A549 (cell line): Measurements from ENCODE around the gene PPP3CA. TPM values are rescaled to one million over a fixed set of nuclear protein-coding genes. Genes with fewer than 3 reads are reported as not detected.

Source experiments
- ATAC-seq, 2 experiments: fragments of 200-7000 bp in 1 of 2; fragments of >200 bp in 1 of 2; cut with Nextera tagmentation in 1 of 2; cut with Tn5 transposase in 1 of 2; 3 replicates each; pipeline versions ENCODE4 v1.8.0 to v1.9.1; 2018 to 2020; ENCODE audit warnings: mild to moderate bottlenecking in 1 of 2, moderate library complexity in 1 of 2
- CTCF ChIA-PET: fragments of 300-600 bp; sonication (Branson Sonifier 250); formaldehyde crosslinking; extraction: SDS; loops from one replicate; lab custom pipeline; 2021; ENCODE audit warnings: antibody characterized with exemption, inconsistent platforms; lab: Yijun Ruan, JAX
- POLR2A ChIA-PET: fragments of 350-600 bp; formaldehyde crosslinking; extraction: SDS; loops from one replicate; lab custom pipeline; 2021; ENCODE audit warnings: antibody characterized with exemption, inconsistent platforms; lab: Yijun Ruan, JAX
- DNase-seq, 2 experiments: peaks; one replicate each; pipeline versions ENCODE4 v3.0.0 to v3.0.0-alpha.2; 2011 to 2016; ENCODE audit warnings: low read depth in 1 of 2, low spot score in 1 of 2
- FAIRE-seq: peaks from 2 replicates; lab custom pipeline; 2011; peaks lifted over from hg19 to GRCh38; lab: Jason Lieb, UNC
- H3K27ac ChIP-seq, 2 experiments: fragments of >200 bp; sonication (Bioruptor Twin); formaldehyde crosslinking; 3 replicates each; pipeline ENCODE4 v1.5.1; 2016 to 2017
- H3K4me1 ChIP-seq: fragments of >200 bp; sonication (Bioruptor Twin); formaldehyde crosslinking; 3 replicates; pipeline ENCODE4 v1.6.1; 2016
- H3K4me2 ChIP-seq: fragments of >200 bp; sonication (Bioruptor Twin); formaldehyde crosslinking; 3 replicates; pipeline ENCODE4 v1.6.1; 2016
- H3K4me3 ChIP-seq: fragments of >200 bp; sonication (Bioruptor Twin); formaldehyde crosslinking; 3 replicates; pipeline ENCODE4 v1.5.1; 2016
- H3K9me3 ChIP-seq: fragments of >200 bp; sonication (Bioruptor Twin); formaldehyde crosslinking; 3 replicates; pipeline ENCODE4 v1.6.1; 2016
- BCL3 ChIP-seq: fragments of >200 bp; sonication (Bioruptor Twin); formaldehyde crosslinking; IDR thresholded peaks from 3 replicates; pipeline ENCODE4 v1.6.1; 2016
- CBX8 ChIP-seq: fragments of 200-600 bp; sonication (generic); IDR thresholded peaks from 2 replicates; pipeline ENCODE4 v1.6.1; 2016
- CEBPB ChIP-seq, 2 experiments: fragments of >200 bp in 1 of 2; sonication (Bioruptor Twin) in 1 of 2; formaldehyde crosslinking in 1 of 2; IDR thresholded peaks; 2 replicates each; pipeline ENCODE4 v1.6.1; 2012 to 2016
- CHD4 ChIP-seq: fragments of 200-600 bp; sonication (generic); IDR thresholded peaks from 2 replicates; pipeline ENCODE4 v1.6.1; 2016; ENCODE audit warnings: antibody characterized with exemption, mild to moderate bottlenecking, borderline replicate concordance
- CTCF ChIP-seq: fragments of >200 bp; sonication (Bioruptor Twin); formaldehyde crosslinking; IDR thresholded peaks from 3 replicates; pipeline ENCODE4 v1.5.1; 2016
- EHF ChIP-seq: fragments of 250-450 bp; sonication (Bioruptor Pico); IDR thresholded peaks from 2 replicates; pipeline ENCODE4 v1.5.0; 2020; ENCODE audit warnings: mild to moderate bottlenecking
- EP300 ChIP-seq, 2 experiments: fragments of >200 bp; sonication (Bioruptor Twin); formaldehyde crosslinking; IDR thresholded peaks; 2 replicates in 1 of 2; 3 replicates in 1 of 2; pipeline ENCODE4 v1.6.1; 2016 to 2017
- FOSB ChIP-seq: fragments of 250-450 bp; sonication (Bioruptor Pico); IDR thresholded peaks from 2 replicates; pipeline ENCODE4 v1.5.0; 2020; ENCODE audit warnings: mild to moderate bottlenecking, moderate library complexity
- FOSL2 ChIP-seq, 2 experiments: fragments of 450-650 bp in 1 of 2; fragments of >200 bp in 1 of 2; sonication (Bioruptor Twin) in 1 of 2; formaldehyde crosslinking; IDR thresholded peaks; 2 replicates each; pipeline versions ENCODE4 v1.5.0 to v1.6.1; 2016 to 2020; ENCODE audit warnings: mild to moderate bottlenecking in 1 of 2, moderate library complexity in 1 of 2
- GATA3 ChIP-seq: IDR thresholded peaks from 2 replicates; pipeline ENCODE4 v1.6.1; 2012; ENCODE audit warnings: borderline replicate concordance
- HES2 ChIP-seq: fragments of >200 bp; sonication (Bioruptor Twin); formaldehyde crosslinking; IDR thresholded peaks from 2 replicates; pipeline ENCODE4 v1.6.1; 2016
- HMGXB4 ChIP-seq: fragments of 250-450 bp; sonication (Bioruptor Pico); IDR thresholded peaks from 2 replicates; pipeline ENCODE4 v1.5.0; 2021; ENCODE audit warnings: mild to moderate bottlenecking, moderate library complexity, borderline replicate concordance
- JUN ChIP-seq, 2 experiments: fragments of >200 bp; sonication (Bioruptor Twin); formaldehyde crosslinking; IDR thresholded peaks; 2 replicates in 1 of 2; 3 replicates in 1 of 2; pipeline ENCODE4 v1.6.1; 2016 to 2017
- JUNB ChIP-seq: fragments of >200 bp; sonication (Bioruptor Twin); formaldehyde crosslinking; IDR thresholded peaks from 2 replicates; pipeline ENCODE4 v1.6.1; 2016
- KDM1A ChIP-seq: fragments of 200-600 bp; sonication (generic); IDR thresholded peaks from 2 replicates; pipeline ENCODE4 v1.6.1; 2016; ENCODE audit warnings: low read depth, mild to moderate bottlenecking
- MAX ChIP-seq: IDR thresholded peaks from 2 replicates; pipeline ENCODE4 v1.6.1; 2012
- MYC ChIP-seq: IDR thresholded peaks from 2 replicates; pipeline ENCODE4 v1.6.1; 2012; ENCODE audit warnings: mild to moderate bottlenecking, inconsistent platforms, low read length, improper control_type of control experiment, borderline replicate concordance
- NPAS2 ChIP-seq: fragments of 250-450 bp; sonication (Bioruptor Pico); IDR thresholded peaks from 2 replicates; pipeline ENCODE4 v1.8.0; 2022; ENCODE audit warnings: mild to moderate bottlenecking, moderate library complexity, borderline replicate concordance
- NR3C1 ChIP-seq: fragments of >200 bp; sonication (Bioruptor Twin); formaldehyde crosslinking; IDR thresholded peaks from 3 replicates; pipeline ENCODE4 v1.6.1; 2017
- POLR2AphosphoS2 ChIP-seq: conservative IDR thresholded peaks from 2 replicates; pipeline ENCODE4 v1.6.1; 2012; ENCODE audit warnings: low read length, improper control_type of control experiment, inconsistent platforms
- RARB ChIP-seq: fragments of 250-450 bp; sonication (Bioruptor Pico); IDR thresholded peaks from 2 replicates; pipeline ENCODE4 v1.8.0; 2021; ENCODE audit warnings: mild to moderate bottlenecking, moderate library complexity
- RCOR1 ChIP-seq: fragments of 150-350 bp; IDR thresholded peaks from 2 replicates; pipeline ENCODE4 v1.6.1; 2014; ENCODE audit warnings: antibody characterized with exemption, low read length, low read depth
- SMC3 ChIP-seq: fragments of >200 bp; sonication (Bioruptor Twin); formaldehyde crosslinking; IDR thresholded peaks from 3 replicates; pipeline ENCODE4 v1.6.1; 2018; ENCODE audit warnings: inconsistent platforms
- ZFP36 ChIP-seq: fragments of 450-650 bp; IDR thresholded peaks from 2 replicates; pipeline ENCODE4 v1.6.1; 2014; ENCODE audit warnings: borderline replicate concordance; ENCODE audit not compliant: partially characterized antibody
- WGBS: methylation state at CpG from one replicate; pipeline ENCODE4 v1.1.6; 2017; ENCODE audit errors: missing lambda C conversion rate; 5-methylcytosine and 5-hydroxymethylcytosine counted together
- polyA plus RNA-seq, 4 experiments: library from polyadenylated mRNA; depleted of rRNA in 3 of 4; stranded (reverse); fragments of >200 nt; fragmentation: RNase III in 1 of 4; extraction: RNeasy Plus Mini Kit Qiagen cat#74134 plus additional on column Dnase treatment in 1 of 4; gene quantifications; 2 replicates in 3 of 4; 3 replicates in 1 of 4; pipeline ENCODE4 v1.2.3, GENCODE V29; 2011 to 2017
- TF ChIP-seq, protein P1 (sequence below): IDR thresholded peaks from 2 replicates; pipeline ENCODE4 v1.6.1; 2012; ENCODE audit warnings: low read depth, borderline replicate concordance

The PPP3CA gene
- polyA plus RNA-seq, 2 of the 4 experiments (the other 2 are of a cell fraction): 21.4 to 42.4 TPM

GRCh38 chr4:101355767-101356702, 8.7 kb upstream of the PPP3CA start:
- CTCF ChIA-PET: no interaction called here
- DNase-seq (peak; percentile 41 to 81), ATAC-seq (peak; percentile 95 to 98), FAIRE-seq (no peak)
- Histone ChIP-seq H3K9me3 (peaks cover 6% of the 10 kb centered on the region; the same call in 2 of the 3 replicates), H3K4me1 (peaks cover 32% of the 10 kb centered on the region), H3K4me2 (peak overlapping the region; percentile 94), H3K27ac (peak overlapping the region; percentile 89 to 95), H3K4me3 (peak overlapping the region; percentile 21; the same call in 1 of the 3 replicates)
- TF ChIP-seq ZFP36: no peak
- no peak for TF ChIP-seq SMC3
- TF ChIP-seq POLR2AphosphoS2: no peak
- TF ChIP-seq MYC: no peak
- TF ChIP-seq FOSL2 (IDR thresholded peaks at IDR 0.05): peak; percentile 67
- peak; percentile 81 for TF ChIP-seq FOSL2 (CRISPR knock-in tag; IDR thresholded peaks at IDR 0.05)
- TF ChIP-seq CBX8: no peak
- TF ChIP-seq NPAS2 (CRISPR knock-in tag): no peak
- TF ChIP-seq NR3C1: no peak
- TF ChIP-seq HMGXB4 (CRISPR knock-in tag): no peak
- TF ChIP-seq FOSB (CRISPR knock-in tag): no peak
- no peak for TF ChIP-seq CHD4
- peak; percentile 59 for TF ChIP-seq MAX
- peak; percentile 60; the same call in 1 of the 3 replicates for TF ChIP-seq BCL3
- TF ChIP-seq EHF: no peak
- no peak for TF ChIP-seq HES2
- TF ChIP-seq RCOR1: no peak
- TF ChIP-seq JUN (IDR thresholded peaks at IDR 0.05): peak in 1 of 2 experiments; percentile 36; a peak in 2 of 5 replicates
- peak; percentile 59 for TF ChIP-seq JUNB
- TF ChIP-seq CTCF: no peak
- TF ChIP-seq, protein P1, sequence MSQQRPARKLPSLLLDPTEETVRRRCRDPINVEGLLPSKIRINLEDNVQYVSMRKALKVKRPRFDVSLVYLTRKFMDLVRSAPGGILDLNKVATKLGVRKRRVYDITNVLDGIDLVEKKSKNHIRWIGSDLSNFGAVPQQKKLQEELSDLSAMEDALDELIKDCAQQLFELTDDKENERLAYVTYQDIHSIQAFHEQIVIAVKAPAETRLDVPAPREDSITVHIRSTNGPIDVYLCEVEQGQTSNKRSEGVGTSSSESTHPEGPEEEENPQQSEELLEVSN: no peak; the same call in 1 of the 2 replicates
- no peak for TF ChIP-seq KDM1A
- TF ChIP-seq RARB (CRISPR knock-in tag): no peak
- TF ChIP-seq EP300 (IDR thresholded peaks at IDR 0.05): 0 out of 5 replicates have a peak, but pooled peaks of 1 of the 2 experiments have one; percentile 30
- TF ChIP-seq CEBPB (IDR thresholded peaks at IDR 0.05): peak; percentile 21 to 61; a peak in 2 of 4 replicates
- TF ChIP-seq GATA3: peak; percentile 81
- WGBS: 4% methylated on average over 8 of the region's 8 CpGs
- POLR2A ChIA-PET: interaction anchor here (1.6 kb wide), 1 partner anchor 9 kb away, joined by 12 read pairs; the partner anchor contains the start of gene PPP3CA
